ENCODE data around the gene PPP4R4.

DNA sequence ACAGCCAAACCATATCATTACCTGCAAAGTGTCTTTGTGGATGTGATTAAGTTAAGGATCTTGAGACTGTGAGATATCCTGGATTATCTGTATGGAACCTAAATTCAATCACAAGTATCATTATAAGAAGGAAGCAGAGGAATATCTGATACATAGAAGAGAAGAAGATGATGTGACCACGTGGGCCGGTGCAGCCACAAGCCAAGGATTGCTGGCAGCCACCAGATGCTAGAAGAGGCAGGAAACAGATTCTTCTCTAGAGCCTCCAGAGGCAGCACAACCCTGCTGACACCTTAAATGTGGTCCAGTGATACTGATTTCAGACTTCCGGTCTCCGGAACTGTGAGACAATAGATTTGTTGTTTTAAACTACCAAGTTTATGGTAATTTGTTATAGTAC is 38.6 kb upstream of the PPP4R4 start:
- TF ChIP-seq FOXM1 (IDR thresholded peaks at IDR 0.05; ENCODE audit: low read depth) (no peak), EP300 (IDR thresholded peaks at IDR 0.05; ENCODE audit: borderline replicate concordance in 1 of 2, low read depth in 1 of 2, low read length in 1 of 2) (no peak), YY1 (IDR thresholded peaks at IDR 0.05; ENCODE audit: low read depth) (no peak), POLR2AphosphoS5 (IDR thresholded peaks at IDR 0.05; ENCODE audit: low read depth, low read length) (no peak), MXI1 (IDR thresholded peaks at IDR 0.05; ENCODE audit: low read depth, low read length) (no peak), TAF1 (IDR thresholded peaks at IDR 0.05; ENCODE audit: borderline replicate concordance, low read depth, low read length) (no peak), FOSL2 (IDR thresholded peaks at IDR 0.05; ENCODE audit: borderline replicate concordance, low read depth) (no peak)
- TF ChIP-seq, protein P1, sequence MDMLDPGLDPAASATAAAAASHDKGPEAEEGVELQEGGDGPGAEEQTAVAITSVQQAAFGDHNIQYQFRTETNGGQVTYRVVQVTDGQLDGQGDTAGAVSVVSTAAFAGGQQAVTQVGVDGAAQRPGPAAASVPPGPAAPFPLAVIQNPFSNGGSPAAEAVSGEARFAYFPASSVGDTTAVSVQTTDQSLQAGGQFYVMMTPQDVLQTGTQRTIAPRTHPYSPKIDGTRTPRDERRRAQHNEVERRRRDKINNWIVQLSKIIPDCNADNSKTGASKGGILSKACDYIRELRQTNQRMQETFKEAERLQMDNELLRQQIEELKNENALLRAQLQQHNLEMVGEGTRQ (IDR thresholded peaks at IDR 0.05; ENCODE audit: borderline replicate concordance, low read depth, low read length), result no peak
- TF ChIP-seq, protein P2, sequence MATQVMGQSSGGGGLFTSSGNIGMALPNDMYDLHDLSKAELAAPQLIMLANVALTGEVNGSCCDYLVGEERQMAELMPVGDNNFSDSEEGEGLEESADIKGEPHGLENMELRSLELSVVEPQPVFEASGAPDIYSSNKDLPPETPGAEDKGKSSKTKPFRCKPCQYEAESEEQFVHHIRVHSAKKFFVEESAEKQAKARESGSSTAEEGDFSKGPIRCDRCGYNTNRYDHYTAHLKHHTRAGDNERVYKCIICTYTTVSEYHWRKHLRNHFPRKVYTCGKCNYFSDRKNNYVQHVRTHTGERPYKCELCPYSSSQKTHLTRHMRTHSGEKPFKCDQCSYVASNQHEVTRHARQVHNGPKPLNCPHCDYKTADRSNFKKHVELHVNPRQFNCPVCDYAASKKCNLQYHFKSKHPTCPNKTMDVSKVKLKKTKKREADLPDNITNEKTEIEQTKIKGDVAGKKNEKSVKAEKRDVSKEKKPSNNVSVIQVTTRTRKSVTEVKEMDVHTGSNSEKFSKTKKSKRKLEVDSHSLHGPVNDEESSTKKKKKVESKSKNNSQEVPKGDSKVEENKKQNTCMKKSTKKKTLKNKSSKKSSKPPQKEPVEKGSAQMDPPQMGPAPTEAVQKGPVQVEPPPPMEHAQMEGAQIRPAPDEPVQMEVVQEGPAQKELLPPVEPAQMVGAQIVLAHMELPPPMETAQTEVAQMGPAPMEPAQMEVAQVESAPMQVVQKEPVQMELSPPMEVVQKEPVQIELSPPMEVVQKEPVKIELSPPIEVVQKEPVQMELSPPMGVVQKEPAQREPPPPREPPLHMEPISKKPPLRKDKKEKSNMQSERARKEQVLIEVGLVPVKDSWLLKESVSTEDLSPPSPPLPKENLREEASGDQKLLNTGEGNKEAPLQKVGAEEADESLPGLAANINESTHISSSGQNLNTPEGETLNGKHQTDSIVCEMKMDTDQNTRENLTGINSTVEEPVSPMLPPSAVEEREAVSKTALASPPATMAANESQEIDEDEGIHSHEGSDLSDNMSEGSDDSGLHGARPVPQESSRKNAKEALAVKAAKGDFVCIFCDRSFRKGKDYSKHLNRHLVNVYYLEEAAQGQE (IDR thresholded peaks at IDR 0.05; ENCODE audit: low read depth, low read length), result no peak
- TF ChIP-seq, protein P3, sequence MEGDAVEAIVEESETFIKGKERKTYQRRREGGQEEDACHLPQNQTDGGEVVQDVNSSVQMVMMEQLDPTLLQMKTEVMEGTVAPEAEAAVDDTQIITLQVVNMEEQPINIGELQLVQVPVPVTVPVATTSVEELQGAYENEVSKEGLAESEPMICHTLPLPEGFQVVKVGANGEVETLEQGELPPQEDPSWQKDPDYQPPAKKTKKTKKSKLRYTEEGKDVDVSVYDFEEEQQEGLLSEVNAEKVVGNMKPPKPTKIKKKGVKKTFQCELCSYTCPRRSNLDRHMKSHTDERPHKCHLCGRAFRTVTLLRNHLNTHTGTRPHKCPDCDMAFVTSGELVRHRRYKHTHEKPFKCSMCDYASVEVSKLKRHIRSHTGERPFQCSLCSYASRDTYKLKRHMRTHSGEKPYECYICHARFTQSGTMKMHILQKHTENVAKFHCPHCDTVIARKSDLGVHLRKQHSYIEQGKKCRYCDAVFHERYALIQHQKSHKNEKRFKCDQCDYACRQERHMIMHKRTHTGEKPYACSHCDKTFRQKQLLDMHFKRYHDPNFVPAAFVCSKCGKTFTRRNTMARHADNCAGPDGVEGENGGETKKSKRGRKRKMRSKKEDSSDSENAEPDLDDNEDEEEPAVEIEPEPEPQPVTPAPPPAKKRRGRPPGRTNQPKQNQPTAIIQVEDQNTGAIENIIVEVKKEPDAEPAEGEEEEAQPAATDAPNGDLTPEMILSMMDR (IDR thresholded peaks at IDR 0.05), result no peak
- TF ChIP-seq, protein P4, sequence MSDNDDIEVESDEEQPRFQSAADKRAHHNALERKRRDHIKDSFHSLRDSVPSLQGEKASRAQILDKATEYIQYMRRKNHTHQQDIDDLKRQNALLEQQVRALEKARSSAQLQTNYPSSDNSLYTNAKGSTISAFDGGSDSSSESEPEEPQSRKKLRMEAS (IDR thresholded peaks at IDR 0.05; ENCODE audit: low read depth), result no peak
